Right lobe of liver (tissue), 6 donors: Measurements from ENCODE around the gene LRRC31. TPM values are rescaled to one million over a fixed set of nuclear protein-coding genes. Genes with fewer than 3 reads are reported as not detected.
A peak's percentile ranks its signal among the peaks of the same experiment; 100 is the strongest.

Source experiments
- ATAC-seq, 4 donors: fragments of 200-7000 bp; cut with Tn5 transposase; one replicate each; pipeline ENCODE4 v1.9.1; 2020; ENCODE audit warnings: mild to moderate bottlenecking in 4 of 4, moderate library complexity in 4 of 4
- DNase-seq, 3 donors: peaks; one replicate each; pipeline ENCODE4 v3.0.0-alpha.2; 2020
- H3K27ac ChIP-seq, 3 donors: fragments of 200-600 bp; one replicate each; pipeline ENCODE4 v1.8.0; 2022
- H3K27me3 ChIP-seq, 2 donors: fragments of 200-600 bp; one replicate each; pipeline ENCODE4 v1.8.0; 2022
- H3K36me3 ChIP-seq, 4 donors: fragments of 200-600 bp; sonication (generic) in 1 of 4; one replicate each; pipeline versions ENCODE4 v1.5.1 to v1.8.0; 2017 to 2022; ENCODE audit warnings: control low read depth in 1 of 4
- H3K4me1 ChIP-seq, 4 donors: fragments of 200-600 bp; sonication (generic) in 1 of 4; one replicate each; pipeline versions ENCODE4 v1.5.1 to v1.8.0; 2017 to 2022; ENCODE audit warnings: control low read depth in 1 of 4
- H3K4me3 ChIP-seq, 3 donors: fragments of 200-600 bp; one replicate each; pipeline ENCODE4 v1.8.0; 2022
- H3K9me3 ChIP-seq, 4 donors: fragments of 200-600 bp; sonication (generic) in 1 of 4; one replicate each; pipeline versions ENCODE4 v1.5.1 to v1.8.0; 2017 to 2022; ENCODE audit warnings: control low read depth in 1 of 4
- CTCF ChIP-seq, 4 donors: fragments of 200-600 bp in 3 of 4; fragments of 450-650 bp in 1 of 4; IDR thresholded peaks; one replicate each; pipeline versions ENCODE4 v1.5.1 to v1.8.0; 2016 to 2022; ENCODE audit warnings: antibody characterized with exemption in 4 of 4, mild to moderate bottlenecking in 2 of 4
- POLR2A ChIP-seq: fragments of 450-650 bp; IDR thresholded peaks from one replicate; pipeline ENCODE4 v1.6.1; 2017; ENCODE audit warnings: antibody characterized with exemption, mild to moderate bottlenecking
- WGBS: methylation state at CpG from one replicate; pipeline ENCODE4 v1.1.6; 2018; ENCODE audit warnings: low coverage, low lambda C conversion rate; ENCODE audit not compliant: insufficient coverage; ENCODE audit errors: missing lambda C conversion rate; 5-methylcytosine and 5-hydroxymethylcytosine counted together
- intact Hi-C, 2 donors: fragments of 100-400 bp; cut with DNase I; formaldehyde crosslinking; loops; one replicate each; pipeline versions ENCODE4 v1.11.2 to v1.14.1; 2022
- total RNA-seq, 6 experiments: library from RNA; depleted of rRNA in 2 of 6; stranded (reverse); fragments of >200 nt in 2 of 6; fragmentation: NEBNext Ultra II Directional in 3 of 6; extraction: Animal tissue kit (Norgen Biotek cat#: 25700) in 3 of 6; gene quantifications; one replicate each; pipeline versions ENCODE4 v1.1.0 to v1.2.4, GENCODE V29; 2016 to 2023
- donor health status: DM: no; HTN: yes; CAD: no.
- donor health status: DM: no; HTN: no; CAD: no.
- donor health status: DM: no; HTN: no; CAD: no.
- donor health status: DM: no; HTN: yes; CAD: no.
- donor health status: DM: no; HTN: yes; CAD: no.

The LRRC31 gene
- total RNA-seq, 6 experiments from 2014 or later = 0.78 to 5.0 (median 2.2) TPM

DNA sequence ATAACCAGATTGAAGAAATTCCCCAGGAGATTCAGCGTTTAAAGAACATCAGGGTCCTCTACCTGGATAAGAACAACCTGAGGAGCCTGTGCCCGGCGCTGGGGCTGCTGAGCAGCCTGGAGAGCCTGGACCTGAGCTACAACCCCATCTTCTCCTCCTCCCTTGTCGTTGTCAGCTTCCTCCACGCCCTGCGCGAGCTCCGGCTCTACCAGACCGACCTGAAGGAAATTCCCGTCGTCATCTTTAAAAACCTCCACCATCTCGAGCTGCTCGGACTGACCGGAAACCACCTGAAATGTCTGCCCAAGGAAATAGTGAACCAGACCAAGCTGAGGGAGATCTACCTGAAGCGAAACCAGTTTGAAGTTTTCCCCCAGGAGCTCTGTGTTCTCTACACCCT, 47.6 kb downstream of the LRRC31 start:
- ATAC-seq (no peak), DNase-seq (no peak)
- TF ChIP-seq CTCF (IDR thresholded peaks at IDR 0.05) (no peak), POLR2A (no peak)
- H3K4me1 ChIP-seq = no peaks in the 10 kb centered on the region
- WGBS = 90% methylated on average over 8 of the region's 15 CpGs
- no peak overlapping the region for H3K27ac ChIP-seq
- no peaks in the 10 kb centered on the region for H3K9me3 ChIP-seq
- H3K36me3 ChIP-seq = no peaks in the 10 kb centered on the region
- no peaks in the 10 kb centered on the region for H3K27me3 ChIP-seq
- intact Hi-C loops = no loop called here
- H3K4me3 ChIP-seq = no peak overlapping the region

DNA sequence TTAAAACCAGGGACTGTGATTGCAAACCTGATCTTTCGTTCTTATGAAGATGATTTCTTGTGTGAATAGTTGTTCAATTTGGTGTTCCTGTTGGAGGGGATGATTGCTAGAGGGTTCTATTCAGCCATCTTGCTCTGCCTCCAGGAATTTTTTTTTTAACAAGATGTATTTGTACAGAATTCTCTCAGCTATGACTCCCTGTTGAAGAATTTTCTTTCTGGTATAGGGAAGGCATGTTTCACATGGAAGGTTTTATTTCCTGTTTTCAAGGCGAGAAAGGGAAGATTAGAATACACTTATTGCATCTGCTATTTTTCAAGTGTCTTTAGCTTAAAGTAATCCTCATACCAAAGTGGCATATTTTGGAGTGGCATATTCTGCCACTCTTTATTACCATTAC, 51.4 kb downstream of the LRRC31 start:
- Histone ChIP-seq H3K27me3 (no peaks in the 10 kb centered on the region), H3K4me3 (no peak overlapping the region), H3K36me3 (no peaks in the 10 kb centered on the region), H3K4me1 (no peaks in the 10 kb centered on the region), H3K9me3 (no peaks in the 10 kb centered on the region), H3K27ac (no peak overlapping the region)
- 70% methylated on average over 2 of the region's 2 CpGs for WGBS
- intact Hi-C loops = no loop called here
- ATAC-seq = no peak
- TF ChIP-seq CTCF (IDR thresholded peaks at IDR 0.05) (no peak), POLR2A (no peak)
- no peak for DNase-seq

- Histone ChIP-seq H3K27me3 (no peaks in the 10 kb centered on the region), H3K4me3 (no peak overlapping the region), H3K4me1 (peaks cover 0 to 8% (median 0%) of the 10 kb centered on the region in 4 donors), H3K9me3 (no peaks in the 10 kb centered on the region), H3K36me3 (no peaks in the 10 kb centered on the region), H3K27ac (no peak overlapping the region)
- no peak for TF ChIP-seq CTCF (IDR thresholded peaks at IDR 0.05)
- no peak for TF ChIP-seq POLR2A
- 81% methylated on average over 4 of the region's 4 CpGs for WGBS
- intact Hi-C loops = no loop called here
- DNase-seq (no peak), ATAC-seq (no peak)
Observed at GRCh38 chr3:169815590-169816150, 54.1 kb downstream of the LRRC31 start.

DNA sequence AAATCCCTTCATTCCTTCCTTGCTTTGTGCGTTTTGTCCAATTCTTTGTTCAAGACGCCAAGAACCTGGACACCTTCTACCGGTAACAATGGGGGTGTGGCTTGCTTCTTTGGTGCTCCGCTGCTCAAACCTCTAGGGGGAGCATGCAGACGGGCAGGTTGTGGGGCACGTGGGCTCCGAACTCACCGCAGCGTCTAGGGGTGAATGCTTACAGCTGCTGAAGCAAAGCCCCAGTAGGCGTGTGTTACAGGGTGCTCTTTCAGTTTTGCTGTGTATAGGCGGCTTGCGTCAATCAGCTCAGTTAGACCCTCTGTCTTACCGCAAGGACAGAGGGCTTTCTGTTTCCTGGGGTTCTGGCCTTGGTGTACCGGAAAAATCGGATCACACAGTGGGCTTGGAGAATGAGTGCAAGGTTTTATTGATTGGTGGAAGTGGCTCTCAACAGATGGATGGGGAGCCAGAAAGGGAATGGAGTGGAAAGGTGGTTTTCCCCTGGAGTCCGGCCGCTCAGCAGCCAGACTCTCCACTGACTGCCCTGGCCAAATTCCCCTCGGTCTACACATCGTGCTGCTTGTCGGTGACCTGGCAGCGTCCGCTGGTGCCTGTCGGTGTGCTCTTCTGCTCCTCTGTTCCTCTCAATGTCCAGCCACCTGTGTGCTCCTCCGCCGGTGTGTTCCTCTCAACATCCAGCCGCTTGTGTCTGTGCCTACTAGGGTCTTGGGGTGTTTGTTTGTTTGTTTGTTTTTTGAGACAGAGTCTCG, 55.8 kb downstream of the LRRC31 start:
- TF ChIP-seq POLR2A (no peak), CTCF (IDR thresholded peaks at IDR 0.05) (peak in 3 of 4 donors; percentile 18 to 32 (median 25))
- Histone ChIP-seq H3K36me3 (no peaks in the 10 kb centered on the region), H3K4me3 (peak overlapping the region; percentile 20 to 44 (median 27)), H3K9me3 (no peaks in the 10 kb centered on the region), H3K4me1 (peaks cover 0 to 8% (median 0%) of the 10 kb centered on the region in 4 donors), H3K27ac (no peak overlapping the region), H3K27me3 (no peaks in the 10 kb centered on the region)
- 55% methylated on average over 6 of the region's 27 CpGs for WGBS
- peak; percentile 34 to 47 (median 42) for ATAC-seq
- peak in 1 of 3 donors; percentile 29 for DNase-seq
- intact Hi-C loops = no loop called here
